ENCODE data around the gene DNAH17. TPM values are rescaled to one million over a fixed set of nuclear protein-coding genes. Genes with fewer than 3 reads are reported as not detected.

Gene DNAH17
- total and polyA plus RNA-seq, 2 donors (not counting 3 experiments of a cell fraction or from before 2014, with no cell fraction given) = not detected

- no peaks in the 10 kb centered on the region for H3K27me3 ChIP-seq (ENCODE audit: control insufficient read depth in 2 of 2, insufficient read depth in 2 of 2, low read length in 2 of 2)
- TF ChIP-seq CTCF (IDR thresholded peaks at IDR 0.05; ENCODE audit: extremely low read depth in 1 of 2, insufficient read depth in 1 of 2, low read depth in 1 of 2, low read length in 2 of 2) (no peak), JUN (IDR thresholded peaks at IDR 0.05; ENCODE audit: borderline replicate concordance, insufficient read depth, insufficient read length, low read depth) (no peak), GATA2 (IDR thresholded peaks at IDR 0.05; ENCODE audit: insufficient read depth, insufficient read length, low read depth, low read length) (no peak), POLR2A (IDR thresholded peaks at IDR 0.05; ENCODE audit: low read depth, low read length) (no peak), POLR2AphosphoS5 (IDR thresholded peaks at IDR 0.05; ENCODE audit: insufficient read depth, low read depth, low read length) (no peak), MYC (IDR thresholded peaks at IDR 0.05; ENCODE audit: low read depth, low read length) (no peak), EZH2 (IDR thresholded peaks at IDR 0.05; ENCODE audit: borderline replicate concordance, low read depth, low read length, severe bottlenecking) (no peak), FOS (IDR thresholded peaks at IDR 0.05; ENCODE audit: borderline replicate concordance, insufficient read depth, low read length) (no peak)
- TF ChIP-seq, protein P1, sequence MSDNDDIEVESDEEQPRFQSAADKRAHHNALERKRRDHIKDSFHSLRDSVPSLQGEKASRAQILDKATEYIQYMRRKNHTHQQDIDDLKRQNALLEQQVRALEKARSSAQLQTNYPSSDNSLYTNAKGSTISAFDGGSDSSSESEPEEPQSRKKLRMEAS (IDR thresholded peaks at IDR 0.05; ENCODE audit: insufficient read depth, insufficient read length) = no peak
- FAIRE-seq (no peak), DNase-seq (ENCODE audit: low read depth, low spot score) (no peak)
- dilution Hi-C loops (cut with MboI; ENCODE audit: extremely low pct_ligation_motif_present, low sequenced_read_pairs) = no loop called here
- no peaks in the 10 kb centered on the region for H3K79me2 ChIP-seq (ENCODE audit: control insufficient read depth, insufficient read depth, low read length)
- no peak overlapping the region for H3K4me2 ChIP-seq (ENCODE audit: insufficient read depth, low read length)
- no peak overlapping the region for H2AFZ ChIP-seq (ENCODE audit: low read depth, low read length)
- no peaks in the 10 kb centered on the region for H4K20me1 ChIP-seq (replicated peaks; ENCODE audit: control insufficient read depth, extremely low read depth, insufficient read depth, low read length)
- H3K27ac ChIP-seq (ENCODE audit: insufficient read depth, low read depth, low read length) = no peak overlapping the region
- intact Hi-C loops (cut with micrococcal nuclease) = no loop called here
- H3K9me1 ChIP-seq (replicated peaks; ENCODE audit: control insufficient read depth, extremely low read depth, insufficient read depth, low read length) = no peaks in the 10 kb centered on the region
- POLR2A ChIA-PET = no interaction called here
- CTCF ChIA-PET = interaction anchor here (3.7 kb wide), 1 partner anchor 207 kb away, joined by 26 read pairs; no protein-coding TSS in a partner anchor
- no peaks in the 10 kb centered on the region for H3K9me3 ChIP-seq (replicated peaks; ENCODE audit: control insufficient read depth, insufficient read depth, low read length)
- H3K36me3 ChIP-seq (ENCODE audit: control insufficient read depth in 2 of 2, extremely low read depth in 1 of 2, insufficient read depth in 2 of 2, low read length in 2 of 2) = no peaks in the 10 kb centered on the region
- no peak overlapping the region for H3K9ac ChIP-seq (replicated peaks; ENCODE audit: extremely low read depth, insufficient read depth, low read length)
- H3K4me3 ChIP-seq (replicated peaks in 1 of 3; ENCODE audit: insufficient read depth in 1 of 3, low read depth in 1 of 3, low read length in 3 of 3) = no peak overlapping the region
- BruUV-seq (replicated peaks) = no TSS peak
- no peaks in the 10 kb centered on the region for H3K4me1 ChIP-seq (ENCODE audit: control insufficient read depth, extremely low read depth, insufficient read depth, low read length)
Observed at GRCh38 chr17:78500806-78501205, 76.4 kb downstream of the DNAH17 start.

Data from endothelial cell of umbilical vein (primary cell).